Neutrophil (primary cell): ENCODE measurements around the gene PLCB4.
"Not testable (repeated sequence)": the region's sequence is repeated elsewhere in the genome, so short reads cannot be mapped to it uniquely, and the experiment has no call there.

Experiments
- H3K27ac ChIP-seq: fragments of 200-600 bp; sonication (generic); 2 replicates; pipeline ENCODE4 v1.5.1; 2016; ENCODE audit warnings: mild to moderate bottlenecking, moderate library complexity
- H3K27me3 ChIP-seq: fragments of 200-600 bp; sonication (generic); 2 replicates; pipeline ENCODE4 v1.6.0; 2016; ENCODE audit warnings: mild to moderate bottlenecking
- H3K36me3 ChIP-seq: fragments of 200-600 bp; sonication (generic); 2 replicates; pipeline ENCODE4 v1.5.1; 2017
- H3K4me1 ChIP-seq, 2 experiments: fragments of 200-600 bp in 1 of 2; sonication (generic) in 1 of 2; 1 replicate in 1 of 2; 2 replicates in 1 of 2; pipeline versions ENCODE4 v1.5.1 to v1.6.1; 2013 to 2016; ENCODE audit warnings: low read depth in 1 of 2, low read length in 1 of 2, mild to moderate bottlenecking in 1 of 2, moderate library complexity in 1 of 2; ENCODE audit not compliant: control insufficient read depth in 1 of 2, insufficient read depth in 1 of 2
- H3K4me3 ChIP-seq, 2 experiments: fragments of 200-600 bp in 1 of 2; sonication (generic) in 1 of 2; 1 replicate in 1 of 2; 2 replicates in 1 of 2; pipeline ENCODE4 v1.5.1; 2013 to 2016; ENCODE audit warnings: low read depth in 1 of 2, low read length in 1 of 2, mild to moderate bottlenecking in 1 of 2, moderate library complexity in 1 of 2
- H3K9me3 ChIP-seq: fragments of 200-600 bp; sonication (generic); 2 replicates; pipeline ENCODE4 v1.5.1; 2016
- TF ChIP-seq, protein P1 (sequence below): fragments of 200-600 bp; sonication (generic); IDR thresholded peaks from 2 replicates; pipeline ENCODE4 v1.5.1; 2016; ENCODE audit warnings: antibody characterized with exemption

The PLCB4 gene

GRCh38 chr20:9043364-9043763, 25.5 kb upstream of the PLCB4 start:
- Histone ChIP-seq H3K4me3 (no peak overlapping the region), H3K27me3 (no peaks in the 10 kb centered on the region), H3K27ac (no peak overlapping the region), H3K36me3 (no peaks in the 10 kb centered on the region), H3K9me3 (no peaks in the 10 kb centered on the region), H3K4me1 (no peaks in the 10 kb centered on the region)
- TF ChIP-seq, protein P1, sequence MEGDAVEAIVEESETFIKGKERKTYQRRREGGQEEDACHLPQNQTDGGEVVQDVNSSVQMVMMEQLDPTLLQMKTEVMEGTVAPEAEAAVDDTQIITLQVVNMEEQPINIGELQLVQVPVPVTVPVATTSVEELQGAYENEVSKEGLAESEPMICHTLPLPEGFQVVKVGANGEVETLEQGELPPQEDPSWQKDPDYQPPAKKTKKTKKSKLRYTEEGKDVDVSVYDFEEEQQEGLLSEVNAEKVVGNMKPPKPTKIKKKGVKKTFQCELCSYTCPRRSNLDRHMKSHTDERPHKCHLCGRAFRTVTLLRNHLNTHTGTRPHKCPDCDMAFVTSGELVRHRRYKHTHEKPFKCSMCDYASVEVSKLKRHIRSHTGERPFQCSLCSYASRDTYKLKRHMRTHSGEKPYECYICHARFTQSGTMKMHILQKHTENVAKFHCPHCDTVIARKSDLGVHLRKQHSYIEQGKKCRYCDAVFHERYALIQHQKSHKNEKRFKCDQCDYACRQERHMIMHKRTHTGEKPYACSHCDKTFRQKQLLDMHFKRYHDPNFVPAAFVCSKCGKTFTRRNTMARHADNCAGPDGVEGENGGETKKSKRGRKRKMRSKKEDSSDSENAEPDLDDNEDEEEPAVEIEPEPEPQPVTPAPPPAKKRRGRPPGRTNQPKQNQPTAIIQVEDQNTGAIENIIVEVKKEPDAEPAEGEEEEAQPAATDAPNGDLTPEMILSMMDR: no peak

- H3K9me3 ChIP-seq, H3K4me3 ChIP-seq, H3K27me3 ChIP-seq, H3K4me1 ChIP-seq, H3K36me3 ChIP-seq, H3K27ac ChIP-seq: not testable (repeated sequence)
Observed at GRCh38 chr20:9047928-9048327, 21.0 kb upstream of the PLCB4 start.

DNA sequence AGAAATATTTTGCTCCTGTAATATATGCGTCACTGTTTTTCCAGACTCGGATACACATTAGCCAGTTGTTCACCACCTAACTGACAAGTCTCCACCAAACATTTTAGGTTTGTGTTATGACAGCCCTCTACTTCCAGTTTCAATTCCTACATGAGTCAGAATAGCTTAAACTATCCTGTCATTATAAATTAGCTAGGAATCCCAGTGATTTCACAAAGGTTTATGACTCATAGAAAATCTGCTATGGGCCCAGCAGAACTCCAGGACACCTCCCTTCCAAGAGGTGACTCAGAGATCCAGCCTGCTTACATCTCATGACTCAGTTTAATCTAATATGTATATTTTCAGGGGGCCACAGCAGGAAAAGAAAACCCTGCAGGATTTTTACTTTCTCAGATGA, 17.4 kb upstream of the PLCB4 start:
- H3K27me3 ChIP-seq: no peaks in the 10 kb centered on the region
- TF ChIP-seq, protein P1: no peak
- H3K4me1 ChIP-seq: no peaks in the 10 kb centered on the region
- H3K36me3 ChIP-seq: no peaks in the 10 kb centered on the region
- H3K27ac ChIP-seq: no peak overlapping the region
- no peaks in the 10 kb centered on the region for H3K9me3 ChIP-seq
- H3K4me3 ChIP-seq: no peak overlapping the region

- H3K36me3 ChIP-seq: no peaks in the 10 kb centered on the region
- no peak overlapping the region for H3K27ac ChIP-seq
- H3K9me3 ChIP-seq: no peaks in the 10 kb centered on the region
- no peak overlapping the region for H3K4me3 ChIP-seq
- no peaks in the 10 kb centered on the region for H3K27me3 ChIP-seq
- TF ChIP-seq, protein P1: no peak
- no peaks in the 10 kb centered on the region for H3K4me1 ChIP-seq
Observed at GRCh38 chr20:9052136-9052535, 16.8 kb upstream of the PLCB4 start.

DNA sequence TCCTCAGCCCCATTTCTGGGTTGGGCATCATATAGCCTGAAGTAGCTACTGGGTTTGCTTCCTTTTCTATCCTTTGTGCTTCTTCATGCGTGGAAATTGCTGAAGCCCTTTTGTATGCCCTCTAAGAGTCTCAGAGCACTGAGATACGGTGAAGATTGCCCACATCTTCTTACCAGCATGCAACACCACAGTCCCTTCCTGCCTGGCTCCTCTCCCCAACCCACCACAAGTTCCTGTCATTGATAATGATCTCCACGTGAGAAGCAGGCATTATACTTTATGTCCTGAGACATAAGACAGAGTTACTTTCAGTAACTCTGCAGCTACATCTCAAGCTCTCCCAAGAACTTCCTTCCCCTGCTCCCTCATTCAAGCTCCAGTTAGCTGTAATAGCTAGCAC, 15.8 kb upstream of the PLCB4 start:
- Histone ChIP-seq H3K9me3 (no peaks in the 10 kb centered on the region), H3K4me3 (no peak overlapping the region), H3K4me1 (no peaks in the 10 kb centered on the region), H3K36me3 (no peaks in the 10 kb centered on the region), H3K27me3 (no peaks in the 10 kb centered on the region), H3K27ac (no peak overlapping the region)
- TF ChIP-seq, protein P1: no peak

GRCh38 chr20:9054176-9054575, 14.7 kb upstream of the PLCB4 start:
- H3K36me3 ChIP-seq: no peaks in the 10 kb centered on the region
- no peaks in the 10 kb centered on the region for H3K4me1 ChIP-seq
- no peak overlapping the region for H3K27ac ChIP-seq
- TF ChIP-seq, protein P1: no peak
- no peaks in the 10 kb centered on the region for H3K27me3 ChIP-seq
- H3K9me3 ChIP-seq: no peaks in the 10 kb centered on the region
- H3K4me3 ChIP-seq: no peak overlapping the region
